SHP77 (cell line): ENCODE results near the gene C2orf92.
"Not testable (repeated sequence)": the region's sequence is repeated elsewhere in the genome, so short reads cannot be mapped to it uniquely, and the experiment has no call there.

ENCODE experiments used
- DNase-seq, 2 experiments: peaks; one replicate each; lab custom pipeline; 2025; lab: John Stamatoyannopoulos, UW

The C2orf92 gene

DNA sequence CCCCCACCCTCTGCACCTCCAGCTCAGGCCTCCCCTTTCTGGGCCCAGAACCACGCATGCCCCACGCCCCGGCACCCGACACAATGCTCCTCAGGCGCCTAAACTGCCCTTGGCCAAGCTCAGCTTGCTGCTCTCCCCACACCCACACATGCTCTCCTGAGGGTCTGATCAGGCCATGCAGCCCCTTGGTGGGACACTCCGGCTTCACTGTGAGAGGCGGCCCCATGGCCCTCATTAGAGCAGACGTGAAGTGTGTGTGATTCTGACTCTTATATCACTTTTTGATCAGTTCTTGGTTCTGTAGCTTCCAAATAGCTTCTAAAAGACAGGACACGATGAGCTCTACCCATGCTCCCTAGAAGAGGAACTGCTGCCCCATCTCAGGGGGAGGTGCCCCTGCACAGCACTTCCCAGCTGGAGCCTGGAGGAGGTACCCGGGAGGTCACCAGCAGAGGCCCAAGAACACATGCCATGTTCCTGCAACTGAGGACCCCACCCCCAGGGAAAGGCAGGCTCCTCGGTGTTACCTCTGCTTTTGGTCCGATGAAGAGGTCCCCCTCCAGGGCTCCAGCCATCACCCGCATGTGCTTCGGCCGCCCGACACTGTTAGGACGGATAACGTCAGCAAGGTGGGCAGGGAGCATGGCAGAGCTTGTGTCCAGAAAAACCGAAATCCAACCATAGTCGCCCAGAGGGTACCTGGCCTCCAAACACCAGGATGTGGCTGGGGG lies 9.3 kb upstream of the C2orf92 start:
- DNase-seq: no peak

DNA sequence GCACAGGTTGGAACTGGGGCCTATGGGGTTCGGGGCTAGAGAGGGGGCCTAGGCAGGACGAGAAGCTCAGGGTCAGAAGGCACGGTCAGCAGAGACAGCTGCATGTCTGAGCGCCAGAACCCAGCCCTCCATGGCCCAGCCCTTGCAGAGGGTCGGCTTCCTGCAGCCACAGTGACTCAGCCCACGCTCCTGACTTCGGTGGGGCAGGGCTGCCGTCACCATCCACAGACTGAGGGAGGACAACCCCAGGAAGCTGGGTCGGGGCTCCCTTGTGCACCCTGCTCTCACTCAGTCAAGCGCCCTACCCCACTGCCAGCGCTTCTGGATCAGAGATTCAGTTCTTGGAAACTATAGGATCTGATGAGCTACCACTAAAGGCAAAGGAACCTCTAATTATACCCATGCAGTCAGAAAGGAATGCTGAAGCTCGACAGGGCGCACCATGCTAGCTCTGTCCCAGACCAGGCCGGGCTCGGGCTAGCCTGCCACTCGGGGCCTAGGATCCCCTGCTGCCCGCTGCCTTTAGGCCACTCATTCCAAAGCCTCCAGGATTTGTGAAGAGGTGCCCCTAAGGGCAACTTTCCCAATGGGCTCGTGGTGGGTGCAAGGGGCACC lies 8.6 kb upstream of the C2orf92 start:
- DNase-seq: no peak

DNA sequence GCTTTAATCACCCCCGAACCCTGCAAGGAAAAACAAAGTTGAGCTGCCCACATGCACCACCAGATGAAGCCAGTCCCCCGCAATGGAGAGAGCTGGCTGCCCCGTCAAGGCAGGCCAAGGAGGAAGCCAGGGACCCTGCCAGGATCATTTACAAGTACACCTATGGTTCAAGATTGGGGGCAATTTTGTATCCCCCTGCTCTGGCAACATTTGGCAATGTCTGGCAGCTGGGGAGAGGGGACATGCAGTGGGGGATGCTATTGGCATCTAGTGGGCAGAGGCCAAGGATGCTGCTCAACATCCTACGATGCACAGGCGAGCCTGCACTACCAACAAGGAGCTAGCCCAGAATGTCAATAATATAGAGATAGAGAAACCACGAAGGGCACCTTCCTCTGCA lies 7.6 kb upstream of the C2orf92 start:
- no peak for DNase-seq

DNA sequence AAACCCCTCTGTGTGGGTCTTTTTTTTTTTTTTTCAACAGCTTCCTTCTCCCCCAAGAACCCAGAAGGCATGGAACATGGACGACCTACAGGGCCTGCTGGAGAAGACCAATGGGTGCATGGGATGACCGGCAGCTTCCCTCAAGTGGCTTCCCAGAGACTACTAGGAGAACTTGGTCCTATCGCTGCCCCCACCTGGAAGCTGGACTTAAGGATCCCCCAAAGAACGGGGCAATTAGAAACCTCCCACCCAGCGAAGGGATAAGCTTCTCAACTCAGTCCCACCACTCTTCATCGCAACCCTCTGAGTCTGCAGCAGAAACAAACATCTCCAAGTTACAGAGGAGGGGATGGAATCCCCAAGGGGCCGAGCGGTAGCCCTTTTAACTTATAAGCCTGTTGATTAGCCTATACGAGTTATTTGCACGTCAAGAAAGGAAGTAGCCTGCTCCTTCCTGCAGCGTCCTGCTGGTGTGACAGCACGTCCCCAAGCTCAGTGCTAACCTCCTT lies 7.1 kb upstream of the C2orf92 start:
- no peak for DNase-seq

DNA sequence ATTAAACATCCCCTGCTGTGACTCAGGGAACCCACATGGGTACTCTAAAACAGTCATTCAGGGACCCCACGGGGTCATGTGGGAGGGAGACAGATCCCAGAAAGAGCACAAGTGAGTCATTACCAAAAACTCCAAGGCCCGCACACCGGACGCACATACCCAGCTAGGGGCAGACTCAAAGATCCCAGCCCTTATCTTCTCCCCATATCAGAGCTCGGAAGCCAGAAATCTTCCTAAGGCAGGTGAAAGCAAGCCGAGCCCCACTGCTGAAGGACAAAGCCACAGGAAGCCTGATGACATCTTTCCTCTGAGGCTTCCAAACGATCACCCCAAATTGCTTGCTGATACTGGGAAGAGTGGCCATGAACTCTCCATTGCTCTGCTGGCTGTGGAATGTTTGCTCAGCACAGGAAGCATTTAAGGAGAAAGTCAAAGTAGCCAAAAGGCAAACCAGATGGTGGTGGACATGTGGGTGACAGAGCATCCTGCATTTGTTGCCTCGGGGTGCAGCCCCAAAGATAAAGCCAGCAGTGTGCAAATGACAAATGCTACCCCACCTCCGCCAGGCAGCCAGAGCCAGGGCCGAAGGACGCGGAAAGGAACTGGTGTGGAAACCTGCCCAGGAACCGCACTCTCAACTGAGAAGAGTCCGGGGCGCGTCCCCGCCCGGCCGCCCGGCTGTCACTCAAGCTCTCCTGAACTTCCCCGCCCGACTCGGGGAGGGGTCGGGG lies 6.5 kb upstream of the C2orf92 start:
- peak; percentile 31 to 56 for DNase-seq

DNA sequence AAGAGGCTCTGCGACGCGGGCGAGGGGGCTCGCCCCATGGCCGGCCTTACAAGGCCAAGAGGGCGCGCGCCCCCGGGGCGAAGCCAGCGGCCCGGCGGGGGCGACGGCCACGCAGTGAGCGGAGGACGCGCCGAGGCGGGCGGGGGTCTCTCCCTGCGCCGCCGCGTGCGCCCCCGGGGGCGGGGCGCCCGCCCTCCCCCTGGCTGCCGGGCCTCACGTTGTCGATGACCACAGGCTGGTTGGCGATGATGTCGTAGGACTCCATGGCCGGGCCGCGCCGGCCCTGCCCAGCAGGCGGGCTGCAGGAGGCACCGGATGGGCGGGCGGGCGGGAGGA lies 5.9 kb upstream of the C2orf92 start:
- no peak for DNase-seq

DNA sequence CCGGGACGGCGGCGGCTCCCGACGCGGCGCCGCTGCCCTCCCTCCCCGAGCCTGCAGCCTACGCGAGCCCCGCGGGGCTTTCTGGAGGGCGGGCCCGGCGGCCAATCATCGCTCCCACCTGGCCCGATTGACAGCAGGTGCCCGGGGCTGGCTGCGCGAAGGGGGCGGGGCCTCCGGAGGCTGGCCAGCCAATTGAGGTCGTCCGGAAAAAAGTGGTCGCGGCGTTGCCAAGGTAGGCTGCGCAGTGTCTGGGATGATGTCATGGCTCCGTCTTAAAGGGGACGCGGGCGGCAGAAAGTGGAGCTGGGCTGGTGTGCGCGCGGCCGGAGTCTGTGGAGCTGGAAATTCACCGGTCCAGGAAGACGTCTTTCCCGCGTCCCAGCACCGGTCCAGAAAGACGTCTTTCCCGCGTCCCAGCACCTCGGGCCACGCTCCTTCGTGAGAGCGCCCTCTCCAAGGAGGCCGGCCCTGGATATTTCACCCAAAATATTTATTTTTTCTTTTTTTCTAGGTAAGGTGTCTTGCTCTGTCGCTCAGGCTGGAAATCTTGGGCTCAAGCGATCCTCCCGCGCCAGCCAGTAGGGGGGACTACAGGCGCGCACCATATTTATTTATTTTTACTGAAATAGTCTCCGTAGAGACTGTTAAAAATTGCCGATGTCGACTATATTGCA lies 5.4 kb upstream of the C2orf92 start, which contains the start of gene ACTR1B:
TSS of gene ACTR1B (minus strand) at position 83 of the 674 bp plus-strand sequence. CDS start 154 bp downstream, outside the sequence.
- peak; percentile 94 to 97 for DNase-seq

DNA sequence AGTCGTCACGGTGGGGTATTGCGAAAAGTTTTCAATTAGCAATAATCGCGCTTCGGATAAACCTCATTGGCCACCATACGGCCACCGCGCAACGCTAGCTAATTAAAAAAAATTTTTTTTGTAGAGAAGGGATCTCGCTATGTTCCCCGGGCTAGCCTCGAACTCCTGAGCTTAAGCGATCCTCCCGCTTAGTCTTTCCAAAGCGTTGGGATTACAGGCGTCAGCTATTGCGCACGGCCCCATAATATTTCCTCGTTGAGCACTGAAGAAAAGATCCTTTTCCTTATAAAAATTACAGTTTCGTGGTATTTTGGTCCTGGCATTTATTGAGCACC lies 4.9 kb upstream of the C2orf92 start:
- DNase-seq: no peak

DNA sequence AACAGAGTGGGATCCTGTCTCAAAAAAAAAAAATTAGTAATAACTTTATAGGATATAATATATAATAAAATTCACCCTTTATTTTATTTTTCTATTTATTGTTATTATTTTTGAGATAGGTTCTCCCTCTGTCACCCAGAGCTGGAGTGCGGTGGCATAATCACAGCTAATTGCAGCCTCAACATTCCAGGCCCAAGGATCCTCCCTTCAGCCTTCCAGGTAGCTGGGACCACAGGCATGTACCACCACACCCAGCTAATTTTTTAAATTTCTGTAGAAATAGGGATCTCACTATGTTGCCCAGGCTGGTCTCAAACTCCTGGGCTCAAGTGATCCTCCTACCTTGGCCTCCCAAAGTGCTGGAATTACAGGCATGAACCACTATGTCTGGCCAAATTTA lies 958 bp downstream of the C2orf92 start:
- no peak for DNase-seq

DNA sequence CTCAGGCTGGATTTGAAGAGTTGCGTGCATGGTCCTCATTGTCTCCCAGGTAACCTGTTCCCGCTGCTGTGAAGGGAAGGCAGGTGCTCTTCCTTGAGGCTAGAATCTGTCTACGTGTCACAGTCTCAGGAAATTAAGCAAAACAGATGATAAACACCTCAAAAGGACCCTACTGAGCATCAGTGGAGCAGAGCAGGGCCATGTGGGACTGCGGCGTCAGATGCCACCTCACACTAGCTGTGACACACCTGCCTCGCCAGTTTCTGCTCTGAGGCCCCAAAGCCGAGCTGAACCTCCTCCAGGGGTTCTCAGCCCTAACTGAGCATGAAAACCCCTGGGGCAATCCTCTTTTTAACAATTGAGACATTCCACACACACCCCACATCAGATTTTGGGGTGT lies 2.0 kb downstream of the C2orf92 start:
- no peak for DNase-seq

DNA sequence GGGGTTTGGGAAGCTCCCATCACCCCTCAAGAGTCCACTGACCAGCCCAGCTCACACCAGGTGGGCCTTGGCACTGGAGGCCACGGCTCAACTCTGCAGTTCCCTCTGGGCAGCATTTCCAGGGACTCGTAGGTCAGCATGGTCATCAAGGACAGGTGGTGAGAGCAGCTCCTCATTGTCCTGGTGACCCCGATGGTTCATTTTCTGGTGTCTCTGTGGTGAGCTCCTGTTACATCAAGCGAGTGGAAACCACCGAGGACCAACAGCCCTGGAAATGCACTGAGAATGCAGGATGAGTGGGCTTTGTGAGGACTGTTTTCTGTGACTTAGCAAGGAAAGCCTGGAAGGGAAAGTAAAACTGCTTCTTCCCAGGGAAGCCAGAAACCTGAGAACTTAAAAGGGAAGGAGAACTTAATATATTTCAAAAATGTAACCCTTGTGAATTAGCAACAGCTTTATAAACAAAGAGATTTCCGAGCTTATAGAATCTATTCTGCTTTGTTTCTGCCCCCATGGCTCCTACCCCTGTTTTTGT lies 3.2 kb downstream of the C2orf92 start:
- DNase-seq: not testable (repeated sequence)

DNA sequence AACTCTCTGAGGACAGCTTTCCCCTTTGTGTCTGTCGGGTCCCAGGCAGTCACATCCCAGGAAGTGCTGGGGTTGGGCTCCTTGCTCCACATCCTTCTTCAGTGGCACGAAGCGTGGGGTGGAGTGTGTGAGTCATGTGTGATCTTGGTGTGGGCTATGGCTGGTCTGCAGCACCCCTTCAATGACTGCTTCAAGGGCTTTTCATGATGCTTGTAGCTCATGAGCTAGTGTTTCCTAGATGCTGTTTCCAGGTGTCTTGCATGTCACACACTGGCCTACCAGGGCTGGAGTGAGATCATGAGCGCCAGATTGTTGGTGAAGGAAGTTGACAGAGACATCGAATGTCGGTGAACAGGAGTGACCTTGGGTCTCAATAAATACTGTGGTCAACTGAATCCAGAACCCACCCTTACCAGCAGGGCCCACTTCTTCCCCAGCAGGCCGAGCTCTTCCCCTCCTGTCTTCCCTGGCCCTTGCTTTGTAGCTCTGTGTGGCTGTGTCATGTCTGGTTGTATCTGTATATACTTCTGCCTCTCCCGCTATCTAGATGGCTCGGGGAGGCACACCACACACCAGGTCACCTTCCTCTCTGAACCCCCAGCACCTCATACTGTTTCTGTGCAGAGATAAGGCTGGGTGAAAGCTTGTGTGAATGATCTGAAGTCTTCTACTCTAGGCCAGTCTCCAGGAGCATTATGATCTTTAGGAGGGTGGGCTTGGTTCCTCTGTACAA lies 3.8 kb downstream of the C2orf92 start:
- DNase-seq: no peak

DNA sequence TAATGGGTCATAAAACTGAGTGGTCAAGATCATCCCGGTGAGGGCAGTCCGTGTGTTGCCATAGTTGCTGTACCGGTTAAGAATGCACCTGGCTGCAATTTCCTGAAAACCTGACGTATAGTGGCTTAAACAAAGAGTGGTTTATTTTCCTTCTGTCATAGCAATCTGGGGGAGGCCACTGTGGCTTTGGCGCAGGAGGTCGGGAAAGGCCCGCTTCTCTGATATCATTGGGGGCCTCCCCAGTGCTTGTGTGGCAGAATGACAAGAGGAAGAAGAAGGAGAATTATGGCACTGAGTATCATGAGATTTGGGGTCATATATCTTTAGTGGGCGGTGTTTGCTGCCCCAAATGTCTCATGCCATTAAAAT lies 4.4 kb downstream of the C2orf92 start:
- peak in 1 of 2 experiments; percentile 5 for DNase-seq

DNA sequence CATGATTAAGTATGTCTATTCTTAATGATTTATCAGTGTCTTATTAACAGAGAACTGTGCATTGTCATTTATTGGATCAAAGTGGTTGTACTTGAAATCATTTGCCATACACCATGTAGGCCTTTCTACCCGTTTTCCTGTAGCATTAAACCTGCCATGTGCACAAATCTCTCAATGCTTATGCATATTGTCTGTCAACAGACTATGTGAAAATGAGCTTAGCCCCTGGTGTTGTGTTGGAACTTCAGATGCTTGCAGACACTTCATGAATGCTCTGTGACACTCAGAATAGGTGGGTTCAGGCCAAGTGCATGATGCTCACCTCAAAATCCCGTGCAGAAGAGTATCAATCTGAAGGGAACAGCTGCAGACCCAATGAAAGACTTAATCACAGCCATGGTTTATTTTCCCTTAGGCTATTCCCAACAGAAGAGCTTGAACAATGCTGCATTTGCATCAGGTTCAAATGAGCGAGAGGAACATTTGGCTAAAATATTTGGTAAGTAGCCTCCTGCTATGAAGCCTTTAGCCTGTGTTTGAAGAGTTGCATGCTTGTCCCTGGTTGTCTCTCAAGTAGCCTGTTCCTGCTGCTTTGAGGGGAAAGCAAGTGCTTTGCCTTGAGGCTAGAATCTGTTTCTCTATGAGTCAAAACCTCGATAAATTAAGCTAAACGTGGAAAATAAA lies 6.1 kb downstream of the C2orf92 start:
- DNase-seq: no peak

DNA sequence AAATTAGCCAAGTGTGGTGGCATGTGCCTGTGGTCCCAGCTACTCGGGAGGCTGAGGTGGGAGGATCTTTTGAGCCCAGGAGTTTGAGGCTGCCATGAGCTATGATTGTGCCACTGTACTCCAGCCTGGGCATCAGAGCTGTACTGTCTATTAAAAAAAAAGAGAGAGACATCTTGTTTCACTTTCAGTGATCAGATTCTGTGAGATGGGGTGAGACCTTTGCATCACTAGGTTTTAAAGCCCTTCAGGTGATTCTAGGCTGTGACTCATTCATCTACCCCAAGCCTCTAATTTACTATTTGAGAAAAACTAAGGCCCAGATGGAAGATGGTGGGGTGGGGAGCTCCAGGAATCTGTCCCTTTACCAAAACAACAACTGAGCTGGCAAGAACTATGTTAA lies 7.1 kb downstream of the C2orf92 start:
- no peak for DNase-seq

DNA sequence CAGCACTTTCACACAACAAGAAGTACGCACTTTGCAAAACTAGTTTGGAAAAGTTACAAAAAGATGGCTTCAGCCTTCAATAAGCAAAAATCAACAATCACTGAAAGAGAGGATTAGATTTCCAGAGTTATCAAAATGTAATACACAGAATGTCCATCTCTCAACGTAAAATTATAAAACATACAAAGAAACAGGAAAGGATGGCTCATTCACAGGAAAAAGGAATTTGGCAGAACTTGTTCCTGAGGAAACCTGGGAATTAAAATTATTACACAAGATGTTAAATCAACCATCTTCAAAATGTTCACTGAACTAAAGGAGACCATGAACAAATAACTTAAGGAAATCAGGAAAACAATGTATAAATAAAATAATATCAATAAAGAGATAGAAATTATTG lies 8.0 kb downstream of the C2orf92 start:
- no peak for DNase-seq

DNA sequence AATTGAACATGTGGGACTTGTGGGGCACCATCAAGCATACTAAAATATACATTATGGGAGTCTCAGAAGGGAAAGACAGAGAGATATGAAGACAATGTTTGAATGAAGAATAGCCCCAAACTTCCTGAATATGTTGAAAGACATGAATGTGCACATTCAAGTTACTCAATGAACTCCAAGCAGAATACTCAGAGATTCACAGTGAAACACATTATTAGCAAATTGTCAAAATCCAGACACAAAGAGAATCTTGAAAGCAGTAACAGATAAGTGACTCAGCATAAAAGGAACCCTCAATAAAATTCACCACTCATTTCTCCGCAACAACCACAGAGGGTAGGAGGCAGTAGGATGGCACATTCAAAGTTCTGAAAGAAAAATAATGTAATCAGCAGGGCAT lies 8.8 kb downstream of the C2orf92 start:
- no peak for DNase-seq

DNA sequence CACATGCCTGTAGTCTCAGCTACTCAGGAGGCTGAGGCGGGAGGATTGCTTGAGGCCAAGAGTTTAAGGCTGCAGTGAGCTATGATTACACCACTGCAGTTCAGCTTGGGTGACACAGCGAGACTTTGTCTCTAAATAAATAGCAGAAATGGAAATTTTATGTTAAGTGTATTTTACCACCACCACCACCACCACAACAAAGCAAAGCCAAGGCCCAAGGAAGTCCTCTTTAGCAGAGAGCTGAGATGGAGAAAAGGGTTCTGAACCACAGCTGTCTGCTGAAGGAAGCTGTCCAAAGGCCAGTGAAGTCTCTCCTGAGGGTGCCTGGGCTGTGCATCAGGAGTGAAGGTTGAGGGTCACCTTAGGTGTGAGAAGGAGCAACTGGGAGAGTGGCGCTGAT lies 17.7 kb downstream of the C2orf92 start:
- DNase-seq: not testable (repeated sequence)

DNA sequence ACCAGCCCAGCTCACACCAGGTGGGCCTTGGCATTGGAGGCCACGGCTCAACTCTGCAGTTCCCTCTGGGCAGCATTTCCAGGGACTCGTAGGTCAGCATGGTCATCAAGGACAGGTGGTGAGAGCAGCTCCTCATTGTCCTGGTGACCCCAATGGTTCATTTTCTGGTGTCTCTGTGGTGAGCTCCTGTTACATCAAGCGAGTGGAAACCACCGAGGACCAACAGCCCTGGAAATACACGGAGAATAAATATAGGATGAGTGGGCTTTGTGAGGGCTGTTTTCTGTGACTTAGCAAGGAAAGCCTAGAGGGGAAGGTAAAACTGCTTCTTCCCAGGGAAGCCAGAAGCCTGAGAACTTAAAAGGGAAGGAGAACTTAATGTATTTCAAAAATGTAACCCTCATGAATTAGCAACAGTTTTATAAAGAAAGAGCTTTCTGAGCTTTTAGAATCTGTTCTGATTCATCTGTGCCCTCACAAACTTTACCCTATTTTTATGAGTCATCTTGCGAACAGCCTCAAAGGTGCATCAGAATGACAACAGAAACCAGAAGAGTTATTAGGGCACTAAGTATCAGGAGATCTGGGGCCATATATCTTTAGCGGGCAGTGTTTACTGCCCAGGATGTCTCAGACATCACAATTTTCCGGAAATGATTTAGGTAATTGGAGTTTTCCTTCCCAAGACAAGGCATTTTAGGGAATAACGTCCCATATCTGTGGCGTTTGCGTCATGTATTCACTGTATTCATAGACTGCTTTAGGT lies 18.7 kb downstream of the C2orf92 start:
- DNase-seq: no peak

DNA sequence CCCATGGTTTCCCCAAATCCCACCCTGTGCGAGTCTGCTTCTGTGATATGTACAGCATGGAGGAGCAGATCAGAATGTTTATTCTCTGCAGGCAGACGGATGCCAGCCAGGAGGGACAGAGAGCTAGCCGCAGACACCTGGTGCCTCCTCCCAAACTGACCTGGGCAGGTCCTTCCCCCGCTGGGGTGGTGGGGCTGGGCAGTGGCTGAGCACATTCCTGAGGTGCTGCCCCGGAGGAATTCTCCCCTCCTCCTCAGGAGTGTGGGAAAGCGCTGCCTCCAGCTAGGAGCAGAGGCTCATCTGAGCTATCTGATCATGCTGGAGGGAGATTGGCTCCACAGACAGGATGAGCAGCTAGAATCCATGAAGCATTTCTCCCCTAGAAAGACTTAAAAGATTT lies 21.7 kb downstream of the C2orf92 start:
- no peak for DNase-seq
